Measurements from ENCODE around the gene PDE4B. TPM values are rescaled to one million over a fixed set of nuclear protein-coding genes. Genes with fewer than 3 reads are reported as not detected.
A peak's percentile ranks its signal among the peaks of the same experiment; 100 is the strongest.
"Not testable (repeated sequence)": the region's sequence is repeated elsewhere in the genome, so short reads cannot be mapped to it uniquely, and the experiment has no call there.

PDE4B gene
- total RNA-seq, 1 donor, result 26.9 TPM

GRCh38 chr1:65990161-65990560, 197.5 kb downstream of the PDE4B start:
- no peak for DNase-seq (ENCODE audit: low read depth in 2 of 3, low spot score in 2 of 3)

GRCh38 chr1:65991694-65992093, 199.0 kb downstream of the PDE4B start:
- no peak for DNase-seq (ENCODE audit: low read depth in 2 of 3, low spot score in 2 of 3)

- no peak for DNase-seq (ENCODE audit: low read depth in 2 of 3, low spot score in 2 of 3)
Observed at GRCh38 chr1:65992165-65992821, 199.6 kb downstream of the PDE4B start.

- DNase-seq (ENCODE audit: low read depth in 2 of 3, low spot score in 2 of 3), result no peak
Observed at GRCh38 chr1:65992831-65993271, 200.2 kb downstream of the PDE4B start.

GRCh38 chr1:65994223-65994622, 201.5 kb downstream of the PDE4B start:
- DNase-seq (ENCODE audit: low read depth in 2 of 3, low spot score in 2 of 3), result no peak

GRCh38 chr1:65995336-65995735, 202.6 kb downstream of the PDE4B start:
- DNase-seq (ENCODE audit: low read depth in 2 of 3, low spot score in 2 of 3), result no peak

GRCh38 chr1:65995928-65996327, 203.2 kb downstream of the PDE4B start:
- DNase-seq (ENCODE audit: low read depth in 2 of 3, low spot score in 2 of 3), result no peak

GRCh38 chr1:65997693-65998092, 205.0 kb downstream of the PDE4B start:
- DNase-seq (ENCODE audit: low read depth in 2 of 3, low spot score in 2 of 3), result no peak

- DNase-seq (ENCODE audit: low read depth in 2 of 3, low spot score in 2 of 3), result no peak
Observed at GRCh38 chr1:65998763-65999583, 206.3 kb downstream of the PDE4B start.

- DNase-seq (ENCODE audit: low read depth in 2 of 3, low spot score in 2 of 3), result no peak
Observed at GRCh38 chr1:66000033-66000637, 207.4 kb downstream of the PDE4B start.

GRCh38 chr1:66003690-66004089, 211.0 kb downstream of the PDE4B start:
- DNase-seq (ENCODE audit: low read depth in 2 of 3, low spot score in 2 of 3), result no peak

GRCh38 chr1:66006534-66006933, 213.8 kb downstream of the PDE4B start:
- not testable (repeated sequence) for DNase-seq (ENCODE audit: low read depth in 2 of 3, low spot score in 2 of 3)

GRCh38 chr1:66012106-66012784, 219.6 kb downstream of the PDE4B start:
- DNase-seq (ENCODE audit: low read depth in 2 of 3, low spot score in 2 of 3), result peak in 1 of 3 donors; percentile 41

- DNase-seq (ENCODE audit: low read depth in 2 of 3, low spot score in 2 of 3), result no peak
Observed at GRCh38 chr1:66013371-66013770, 220.7 kb downstream of the PDE4B start.

- DNase-seq (ENCODE audit: low read depth in 2 of 3, low spot score in 2 of 3), result peak in 1 of 3 donors; percentile 10
Observed at GRCh38 chr1:66022904-66023620, 230.4 kb downstream of the PDE4B start.

- no peak for DNase-seq (ENCODE audit: low read depth in 2 of 3, low spot score in 2 of 3)
Observed at GRCh38 chr1:66025188-66025587, 232.5 kb downstream of the PDE4B start.

GRCh38 chr1:66028035-66028434, 235.3 kb downstream of the PDE4B start:
- DNase-seq (ENCODE audit: low read depth in 2 of 3, low spot score in 2 of 3), result no peak

- DNase-seq (ENCODE audit: low read depth in 2 of 3, low spot score in 2 of 3), result no peak
Observed at GRCh38 chr1:66033781-66034180, 241.1 kb downstream of the PDE4B start.

GRCh38 chr1:66035616-66036245, 243.0 kb downstream of the PDE4B start:
- DNase-seq (ENCODE audit: low read depth in 2 of 3, low spot score in 2 of 3), result peak in 2 of 3 donors; percentile 4 to 55

- DNase-seq (ENCODE audit: low read depth in 2 of 3, low spot score in 2 of 3), result no peak
Observed at GRCh38 chr1:66041654-66042053, 249.0 kb downstream of the PDE4B start.

Data from hematopoietic multipotent progenitor cell (in vitro differentiated cells).